ENCODE results near the gene EMC9.

The EMC9 gene

GRCh38 chr14:24130717-24131548 lies 10.5 kb downstream of the EMC9 start:
- no peak for DNase-seq (ENCODE audit: low read depth)
- TF ChIP-seq CTCF (conservative IDR thresholded peaks at IDR 0.05; ENCODE audit: low read length), result no peak
- no peak overlapping the region for H3K4me3 ChIP-seq (ENCODE audit: low read length)

- DNase-seq (ENCODE audit: low read depth), result no peak
- TF ChIP-seq CTCF (conservative IDR thresholded peaks at IDR 0.05; ENCODE audit: low read length), result no peak
- no peak within 1 kb of the TSS for H3K4me3 ChIP-seq (ENCODE audit: low read length)
These were observed 11.0 kb downstream of the EMC9 start, which contains the start of gene FITM1 for GRCh38 chr14:24130380-24130716. TSS of gene FITM1 (plus strand) at chr14:24130659. CDS start at chr14:24131564, 905 bp downstream.

GRCh38 chr14:24129410-24129998 lies 11.9 kb downstream of the EMC9 start:
- H3K4me3 ChIP-seq (ENCODE audit: low read length), result no peak overlapping the region
- TF ChIP-seq CTCF (conservative IDR thresholded peaks at IDR 0.05; ENCODE audit: low read length), result no peak
- no peak for DNase-seq (ENCODE audit: low read depth)

- DNase-seq (ENCODE audit: low read depth), result no peak
- no peak for TF ChIP-seq CTCF (conservative IDR thresholded peaks at IDR 0.05; ENCODE audit: low read length)
- no peak overlapping the region for H3K4me3 ChIP-seq (ENCODE audit: low read length)
These were observed 13.7 kb downstream of the EMC9 start for GRCh38 chr14:24127673-24128072.

- no peak overlapping the region for H3K4me3 ChIP-seq (ENCODE audit: low read length)
- DNase-seq (ENCODE audit: low read depth), result no peak
- no peak for TF ChIP-seq CTCF (conservative IDR thresholded peaks at IDR 0.05; ENCODE audit: low read length)
These were observed 14.5 kb downstream of the EMC9 start for GRCh38 chr14:24126939-24127338.

- DNase-seq (ENCODE audit: low read depth), result no peak
- no peak overlapping the region for H3K4me3 ChIP-seq (ENCODE audit: low read length)
- TF ChIP-seq CTCF (conservative IDR thresholded peaks at IDR 0.05; ENCODE audit: low read length), result no peak
These were observed 17.7 kb downstream of the EMC9 start for GRCh38 chr14:24123424-24124417.
